ENCODE measurements around the gene EIF4G3.

DNA sequence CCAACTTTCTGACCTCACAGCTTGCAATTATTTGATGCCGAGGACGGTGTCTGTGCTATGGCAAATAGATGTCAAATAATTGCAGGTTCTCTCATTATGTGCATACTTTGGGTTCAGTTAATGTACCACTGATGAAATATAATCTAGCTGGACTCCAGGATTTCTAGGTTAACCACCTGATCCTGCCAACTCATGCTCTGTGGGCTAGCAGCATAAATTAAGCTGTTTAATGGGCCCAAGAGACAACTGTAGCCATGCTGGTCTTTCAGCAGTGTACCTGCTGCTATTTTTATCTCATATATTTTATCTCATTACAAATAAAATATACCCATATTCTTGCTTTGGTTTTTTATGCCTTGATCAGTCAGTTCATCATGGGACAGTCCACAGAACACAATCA lies 346.3 kb downstream of the EIF4G3 start:
- no peak for TF ChIP-seq POLR2A (IDR thresholded peaks at IDR 0.05)
- TF ChIP-seq, protein P1, sequence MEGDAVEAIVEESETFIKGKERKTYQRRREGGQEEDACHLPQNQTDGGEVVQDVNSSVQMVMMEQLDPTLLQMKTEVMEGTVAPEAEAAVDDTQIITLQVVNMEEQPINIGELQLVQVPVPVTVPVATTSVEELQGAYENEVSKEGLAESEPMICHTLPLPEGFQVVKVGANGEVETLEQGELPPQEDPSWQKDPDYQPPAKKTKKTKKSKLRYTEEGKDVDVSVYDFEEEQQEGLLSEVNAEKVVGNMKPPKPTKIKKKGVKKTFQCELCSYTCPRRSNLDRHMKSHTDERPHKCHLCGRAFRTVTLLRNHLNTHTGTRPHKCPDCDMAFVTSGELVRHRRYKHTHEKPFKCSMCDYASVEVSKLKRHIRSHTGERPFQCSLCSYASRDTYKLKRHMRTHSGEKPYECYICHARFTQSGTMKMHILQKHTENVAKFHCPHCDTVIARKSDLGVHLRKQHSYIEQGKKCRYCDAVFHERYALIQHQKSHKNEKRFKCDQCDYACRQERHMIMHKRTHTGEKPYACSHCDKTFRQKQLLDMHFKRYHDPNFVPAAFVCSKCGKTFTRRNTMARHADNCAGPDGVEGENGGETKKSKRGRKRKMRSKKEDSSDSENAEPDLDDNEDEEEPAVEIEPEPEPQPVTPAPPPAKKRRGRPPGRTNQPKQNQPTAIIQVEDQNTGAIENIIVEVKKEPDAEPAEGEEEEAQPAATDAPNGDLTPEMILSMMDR (IDR thresholded peaks at IDR 0.05) = no peak

All from esophagus squamous epithelium (tissue), 4 donors.